ENCODE data around the gene DAZAP2.
"Not testable (repeated sequence)": the region's sequence is repeated elsewhere in the genome, so short reads cannot be mapped to it uniquely, and the experiment has no call there.

The DAZAP2 gene

GRCh38 chr12:51269174-51270066, 30.8 kb downstream of the DAZAP2 start:
- TF ChIP-seq CTCF (conservative IDR thresholded peaks at IDR 0.05) (peak; percentile 65), ZFX (IDR thresholded peaks at IDR 0.05) (no peak)
- peak overlapping the region; percentile 81 for H3K27ac ChIP-seq

GRCh38 chr12:51270067-51270950, 31.7 kb downstream of the DAZAP2 start, which contains the start of gene SMAGP:
TSS of gene SMAGP (minus strand) at chr12:51270415. CDS start at chr12:51269278, 1,137 bp downstream.
- peak within 1 kb of the TSS; percentile 81 for H3K27ac ChIP-seq
- TF ChIP-seq ZFX (IDR thresholded peaks at IDR 0.05) = peak; percentile 69; the same call in 1 of the 2 replicates
- no peak for TF ChIP-seq CTCF (conservative IDR thresholded peaks at IDR 0.05)

DNA sequence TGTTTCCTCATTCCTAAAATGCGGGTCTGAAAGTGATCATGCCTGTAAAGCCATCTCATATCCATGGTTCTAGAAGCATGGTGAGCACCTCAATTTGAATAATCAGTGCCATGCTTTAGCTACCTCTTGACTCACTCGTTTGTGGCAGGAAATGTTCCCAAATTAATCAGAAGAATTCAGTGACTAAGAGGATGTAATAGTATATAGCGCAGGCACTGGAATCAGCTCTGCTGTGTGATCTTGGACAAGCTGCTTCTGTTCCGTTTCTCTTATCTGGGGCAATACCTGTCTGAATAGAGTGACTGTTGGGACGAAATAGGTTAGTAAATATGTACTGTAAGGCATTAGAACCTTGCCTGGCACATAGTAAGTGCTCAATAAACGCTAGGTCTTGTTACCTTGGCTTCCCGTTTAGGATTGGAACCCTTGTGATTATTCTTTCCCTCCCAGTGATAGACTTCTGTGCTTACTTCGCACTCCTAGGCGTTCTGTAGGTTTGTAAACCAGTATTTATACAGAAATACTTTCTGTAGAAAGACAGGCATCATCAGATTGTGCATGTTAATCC, 32.4 kb downstream of the DAZAP2 start:
- H3K27ac ChIP-seq = peak overlapping the region; percentile 81
- TF ChIP-seq ZFX (IDR thresholded peaks at IDR 0.05) (no peak), CTCF (conservative IDR thresholded peaks at IDR 0.05) (no peak)

DNA sequence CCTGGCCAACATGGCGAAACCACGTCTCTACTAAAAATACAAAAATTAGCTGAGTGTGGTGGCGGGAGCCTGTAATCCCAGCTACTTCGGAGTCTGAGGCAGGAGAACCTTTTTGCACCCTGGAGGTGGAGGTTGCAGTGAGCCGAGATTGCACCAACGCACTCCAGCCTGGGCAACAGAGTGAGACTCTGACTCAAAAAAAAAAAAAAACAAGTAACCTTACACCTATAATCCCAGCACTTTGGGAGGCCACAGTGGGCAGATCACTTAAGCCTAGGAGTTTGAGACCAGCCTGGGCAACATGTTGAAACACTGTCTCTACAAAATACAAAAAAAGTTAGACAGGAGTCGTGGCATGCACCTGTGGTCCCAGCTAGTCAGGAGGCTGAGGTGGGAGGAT, 34.2 kb downstream of the DAZAP2 start:
- not testable (repeated sequence) for H3K27ac ChIP-seq

GRCh38 chr12:51275088-51275487, 36.5 kb downstream of the DAZAP2 start:
- TF ChIP-seq ZFX (IDR thresholded peaks at IDR 0.05) = no peak
- TF ChIP-seq CTCF (conservative IDR thresholded peaks at IDR 0.05) = no peak

DNA sequence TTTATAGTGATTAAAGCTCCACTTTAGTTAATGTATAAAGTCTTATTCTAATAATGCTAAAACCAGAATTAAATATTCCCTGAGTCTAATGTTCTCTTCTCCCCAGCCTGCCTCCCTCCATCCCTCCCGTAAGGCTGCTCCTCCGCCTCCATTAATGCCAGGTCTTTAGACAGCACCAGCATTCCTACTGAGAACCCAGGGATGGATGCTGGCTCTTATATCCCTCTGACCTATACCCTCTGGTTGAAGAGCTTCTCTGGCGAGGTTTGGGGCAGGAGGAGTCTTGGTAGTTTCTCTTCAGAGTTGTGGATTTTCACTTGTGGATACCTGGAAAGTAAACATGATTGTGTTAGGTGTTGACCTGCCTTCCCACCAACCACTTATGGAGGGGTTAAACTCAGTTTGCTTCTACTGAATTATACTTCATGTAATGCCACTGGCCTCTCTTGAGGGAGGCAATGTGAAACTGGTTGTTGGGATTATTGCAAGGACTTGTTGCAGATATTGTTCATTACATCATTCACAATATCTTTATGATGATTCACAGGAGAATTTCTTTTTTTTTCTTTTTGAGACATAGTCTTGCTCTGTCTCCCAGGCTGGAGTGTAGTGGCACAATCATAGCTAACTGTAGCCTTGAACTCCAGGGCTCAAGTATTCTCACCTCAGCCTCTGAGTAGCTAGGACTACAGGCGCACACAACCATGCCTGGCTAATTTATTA, 42.7 kb downstream of the DAZAP2 start:
- TF ChIP-seq CTCF (conservative IDR thresholded peaks at IDR 0.05) (no peak), ZFX (IDR thresholded peaks at IDR 0.05) (no peak)
- H3K27ac ChIP-seq = no peak overlapping the region

More at GRCh38 chr12:51275088-51275487, 36.5 kb downstream of the DAZAP2 start:
- no peak overlapping the region for H3K27ac ChIP-seq

DNA sequence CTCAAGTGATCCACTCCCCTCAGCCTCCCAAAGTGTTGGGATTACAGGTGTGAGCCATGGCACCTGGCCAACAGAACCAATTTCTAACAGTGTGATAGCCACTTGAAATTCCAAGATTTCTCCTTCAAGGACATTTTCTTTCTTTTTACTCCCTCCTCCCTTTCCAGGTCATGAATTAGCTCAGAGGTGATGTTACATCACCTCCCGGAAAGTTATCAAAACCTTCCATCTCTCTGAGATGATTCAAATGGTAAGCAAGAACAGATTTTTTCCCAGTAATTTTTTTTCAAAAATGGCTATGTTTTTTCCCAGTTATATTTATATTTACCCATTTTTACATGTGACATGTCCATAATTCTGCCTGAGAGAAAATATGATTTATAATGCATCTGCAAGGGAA, 47.2 kb downstream of the DAZAP2 start:
- no peak for TF ChIP-seq CTCF (conservative IDR thresholded peaks at IDR 0.05)
- no peak for TF ChIP-seq ZFX (IDR thresholded peaks at IDR 0.05)

DNA sequence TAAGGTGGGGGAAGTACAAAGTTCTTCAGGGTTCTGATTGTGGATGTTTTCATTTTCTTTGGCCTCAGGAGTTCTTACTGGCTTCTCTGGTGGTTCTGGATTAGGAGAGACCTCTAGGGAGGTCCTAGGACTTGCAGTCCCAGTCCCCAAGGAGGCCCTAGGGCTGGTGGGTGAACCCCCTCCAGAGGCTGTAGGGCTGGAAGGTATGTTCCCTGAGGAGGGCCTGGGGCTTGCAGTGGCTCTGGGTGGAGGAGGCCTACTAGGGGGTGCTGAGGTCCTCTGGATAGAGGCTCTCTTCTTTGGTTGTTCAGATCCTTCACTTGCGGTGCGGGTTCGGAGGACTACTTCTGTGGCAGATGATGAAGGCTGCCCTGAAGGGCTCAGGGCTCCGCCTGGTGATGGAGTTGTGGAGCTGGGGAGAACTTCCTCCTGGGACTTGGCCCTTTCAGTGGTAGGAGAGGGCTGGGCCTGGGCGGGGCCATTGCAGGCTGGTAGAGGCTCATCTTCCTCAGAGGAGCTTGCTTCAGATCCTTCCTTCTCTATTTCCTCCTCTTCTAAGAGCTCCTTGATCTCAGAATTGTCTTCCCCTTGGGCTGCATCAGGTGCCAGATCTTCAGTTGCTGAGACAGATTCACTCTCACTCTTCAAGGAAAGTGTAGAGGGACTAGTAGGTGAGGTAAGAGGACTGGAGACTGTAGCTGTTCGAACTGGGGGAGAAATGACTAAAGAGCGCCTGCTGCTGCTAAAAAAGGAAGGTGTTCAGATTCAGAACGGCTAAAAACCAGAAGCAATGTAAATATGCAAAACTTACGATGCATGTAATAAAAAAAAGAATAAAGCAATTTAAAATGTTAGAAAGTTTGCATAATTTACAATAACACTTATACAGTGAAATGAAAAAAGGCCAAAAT, 53.2 kb downstream of the DAZAP2 start:
- not testable (repeated sequence) for H3K27ac ChIP-seq

More for the DNA sequence above, 47.2 kb downstream of the DAZAP2 start:
- no peak overlapping the region for H3K27ac ChIP-seq

Measured in C4-2B (cell line).